PC-9 (cell line): ENCODE results near the gene C22orf42. TPM values are rescaled to one million over a fixed set of nuclear protein-coding genes. Genes with fewer than 3 reads are reported as not detected.
"Not testable (repeated sequence)": the region's sequence is repeated elsewhere in the genome, so short reads cannot be mapped to it uniquely, and the experiment has no call there.

Experiments
- BruUV-seq: library from RNA; stranded (reverse); fragments of 400-500 nt; replicated peaks from 2 replicates; lab custom pipeline; 2021; lab: Mats Ljungman, UMichigan
- CTCF ChIA-PET: fragments of 300-600 bp; sonication (Branson Sonifier 250); formaldehyde crosslinking; loops from one replicate; lab custom pipeline; 2022; ENCODE audit warnings: antibody characterized with exemption; lab: Charles Lee
- POLR2A ChIA-PET: fragments of 300-600 bp; sonication (Branson Sonifier 250); formaldehyde crosslinking; loops from one replicate; lab custom pipeline; 2022; ENCODE audit warnings: antibody characterized with exemption; ENCODE audit not compliant: unreplicated experiment; lab: Charles Lee
- DNase-seq, 2 experiments: peaks; one replicate each; pipeline versions ENCODE4 v3.0.0 to v3.0.0-alpha.2; 2015 to 2022; ENCODE audit warnings: mixed read lengths in 1 of 2
- H2AFZ ChIP-seq: fragments of 200-600 bp; sonication (generic); 2 replicates; pipeline ENCODE4 v1.8.1; 2017; ENCODE audit warnings: antibody characterized with exemption
- H3F3A ChIP-seq: fragments of 200-600 bp; sonication (generic); 2 replicates; pipeline ENCODE4 v1.8.1; 2017; ENCODE audit warnings: antibody characterized with exemption, mild to moderate bottlenecking, low read depth; ENCODE audit not compliant: insufficient read depth
- H3K27ac ChIP-seq: fragments of 200-600 bp; sonication (generic); 2 replicates; pipeline ENCODE4 v1.6.1; 2016; ENCODE audit warnings: mixed run types
- H3K27me3 ChIP-seq: fragments of 200-600 bp; sonication (generic); 2 replicates; pipeline ENCODE4 v1.6.1; 2016; ENCODE audit warnings: low read depth, mixed run types; ENCODE audit not compliant: insufficient read depth
- H3K36me3 ChIP-seq: fragments of 200-600 bp; sonication (generic); 2 replicates; pipeline ENCODE4 v1.6.1; 2016; ENCODE audit warnings: low read depth, mixed run types
- H3K4me1 ChIP-seq: fragments of 200-600 bp; sonication (generic); replicated peaks from 2 replicates; pipeline ENCODE4 v1.6.1; 2016; ENCODE audit warnings: mixed run types; ENCODE audit not compliant: insufficient read depth
- H3K4me2 ChIP-seq: fragments of 200-600 bp; sonication (generic); 2 replicates; pipeline ENCODE4 v1.6.1; 2017; ENCODE audit warnings: mixed run types
- H3K4me3 ChIP-seq: fragments of 200-600 bp; sonication (generic); 2 replicates; pipeline ENCODE4 v1.6.1; 2016; ENCODE audit warnings: mixed run types
- H3K79me2 ChIP-seq: fragments of 200-600 bp; sonication (generic); 2 replicates; pipeline ENCODE4 v1.6.1; 2017; ENCODE audit warnings: low read depth, mixed run types
- H3K9me2 ChIP-seq: fragments of 200-600 bp; sonication (generic); 2 replicates; pipeline ENCODE4 v1.8.1; 2017; ENCODE audit warnings: mild to moderate bottlenecking; ENCODE audit not compliant: insufficient read depth
- H3K9me3 ChIP-seq: fragments of 200-600 bp; sonication (generic); 2 replicates; pipeline ENCODE4 v1.8.1; 2016; ENCODE audit warnings: low read depth; ENCODE audit not compliant: insufficient read depth
- H4K20me1 ChIP-seq: fragments of 200-600 bp; sonication (generic); 2 replicates; pipeline ENCODE4 v1.8.1; 2017; ENCODE audit not compliant: insufficient read depth
- EZH2 ChIP-seq: fragments of 200-600 bp; sonication (generic); IDR thresholded peaks from 2 replicates; pipeline ENCODE4 v1.8.0; 2017; ENCODE audit warnings: antibody characterized with exemption, low read depth
- intact Hi-C: fragments of 100-400 bp; cut with micrococcal nuclease; formaldehyde crosslinking; loops from one replicate; pipeline ENCODE4 v1.10.0; 2022; ENCODE audit not compliant: unreplicated experiment
- total RNA-seq: library from RNA; stranded (reverse); gene quantifications from 2 replicates; pipeline ENCODE4 v1.2.3, GENCODE V29; 2021
- TF ChIP-seq, protein P1 (sequence below): fragments of 200-600 bp; sonication (generic); conservative IDR thresholded peaks from 2 replicates; pipeline ENCODE4 v1.6.1; 2017; ENCODE audit warnings: mixed run types, antibody characterized with exemption, mild to moderate bottlenecking, moderate library complexity

The C22orf42 gene
- total RNA-seq, 1 experiment from 2014 or later: not detected

DNA sequence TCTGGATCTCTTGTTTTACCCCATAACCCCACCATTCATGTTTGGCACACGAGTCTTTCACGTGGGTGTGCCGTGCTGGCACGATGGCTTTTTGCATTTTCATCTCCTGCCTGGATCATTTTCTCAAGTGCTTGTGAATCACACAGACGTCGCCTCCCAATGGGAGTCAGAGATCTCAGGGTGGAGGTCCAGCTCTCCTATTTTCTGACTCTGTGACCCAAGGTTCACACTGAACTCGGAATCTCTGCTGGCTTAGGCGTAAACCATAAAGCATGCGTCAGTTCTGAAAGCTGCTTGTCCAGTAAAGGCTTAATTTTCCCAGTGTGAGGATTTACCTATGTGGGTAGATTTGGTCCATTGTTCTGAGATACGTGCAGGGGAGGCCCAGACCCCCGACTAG lies 16.0 kb upstream of the C22orf42 start:
- Histone ChIP-seq H3K27ac (no peak overlapping the region), H3K4me2 (no peak overlapping the region), H3K9me2 (no peaks in the 10 kb centered on the region), H3K27me3 (peaks cover 75% of the 10 kb centered on the region), H3K79me2 (no peaks in the 10 kb centered on the region), H3K36me3 (no peaks in the 10 kb centered on the region), H3K4me3 (no peak overlapping the region), H2AFZ (no peak overlapping the region), H4K20me1 (no peaks in the 10 kb centered on the region; the same call in 1 of the 2 replicates), H3F3A (no peaks in the 10 kb centered on the region), H3K9me3 (no peaks in the 10 kb centered on the region), H3K4me1 (no peaks in the 10 kb centered on the region)
- intact Hi-C loops: no loop called here
- POLR2A ChIA-PET: no interaction called here
- CTCF ChIA-PET: no interaction called here
- no TSS peak for BruUV-seq
- DNase-seq: no peak
- TF ChIP-seq, protein P1, sequence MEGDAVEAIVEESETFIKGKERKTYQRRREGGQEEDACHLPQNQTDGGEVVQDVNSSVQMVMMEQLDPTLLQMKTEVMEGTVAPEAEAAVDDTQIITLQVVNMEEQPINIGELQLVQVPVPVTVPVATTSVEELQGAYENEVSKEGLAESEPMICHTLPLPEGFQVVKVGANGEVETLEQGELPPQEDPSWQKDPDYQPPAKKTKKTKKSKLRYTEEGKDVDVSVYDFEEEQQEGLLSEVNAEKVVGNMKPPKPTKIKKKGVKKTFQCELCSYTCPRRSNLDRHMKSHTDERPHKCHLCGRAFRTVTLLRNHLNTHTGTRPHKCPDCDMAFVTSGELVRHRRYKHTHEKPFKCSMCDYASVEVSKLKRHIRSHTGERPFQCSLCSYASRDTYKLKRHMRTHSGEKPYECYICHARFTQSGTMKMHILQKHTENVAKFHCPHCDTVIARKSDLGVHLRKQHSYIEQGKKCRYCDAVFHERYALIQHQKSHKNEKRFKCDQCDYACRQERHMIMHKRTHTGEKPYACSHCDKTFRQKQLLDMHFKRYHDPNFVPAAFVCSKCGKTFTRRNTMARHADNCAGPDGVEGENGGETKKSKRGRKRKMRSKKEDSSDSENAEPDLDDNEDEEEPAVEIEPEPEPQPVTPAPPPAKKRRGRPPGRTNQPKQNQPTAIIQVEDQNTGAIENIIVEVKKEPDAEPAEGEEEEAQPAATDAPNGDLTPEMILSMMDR: no peak
- no peak for TF ChIP-seq EZH2

DNA sequence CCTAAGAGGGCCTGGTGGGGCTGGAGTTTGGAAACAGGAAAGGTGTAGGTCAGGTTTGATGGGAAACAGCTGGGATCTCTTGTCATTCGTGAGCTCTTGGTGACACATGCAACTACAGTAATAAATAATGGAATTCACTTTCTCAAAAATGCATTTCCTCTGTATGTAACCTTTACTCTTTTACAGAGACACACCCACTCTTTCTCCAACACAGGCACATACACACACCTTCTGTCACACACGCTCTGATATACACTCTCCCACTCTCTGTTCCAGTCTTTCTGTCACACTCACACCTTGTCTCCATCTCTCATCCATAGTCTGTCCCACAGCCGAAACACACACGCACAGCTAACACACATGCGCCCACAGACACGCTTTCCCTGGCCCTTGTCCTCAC lies 6.6 kb upstream of the C22orf42 start:
- CTCF ChIA-PET: no interaction called here
- no TSS peak for BruUV-seq
- Histone ChIP-seq H3K79me2 (no peaks in the 10 kb centered on the region), H3K4me3 (no peak overlapping the region), H3K4me2 (no peak overlapping the region), H4K20me1 (no peaks in the 10 kb centered on the region), H3K36me3 (no peaks in the 10 kb centered on the region), H3K4me1 (no peaks in the 10 kb centered on the region), H3K27me3 (peaks cover 91% of the 10 kb centered on the region), H3K9me2 (no peaks in the 10 kb centered on the region), H2AFZ (no peak overlapping the region), H3F3A (no peaks in the 10 kb centered on the region), H3K9me3 (no peaks in the 10 kb centered on the region), H3K27ac (no peak overlapping the region)
- no peak for DNase-seq
- TF ChIP-seq EZH2: no peak
- TF ChIP-seq, protein P1: no peak
- POLR2A ChIA-PET: no interaction called here
- intact Hi-C loops: no loop called here

DNA sequence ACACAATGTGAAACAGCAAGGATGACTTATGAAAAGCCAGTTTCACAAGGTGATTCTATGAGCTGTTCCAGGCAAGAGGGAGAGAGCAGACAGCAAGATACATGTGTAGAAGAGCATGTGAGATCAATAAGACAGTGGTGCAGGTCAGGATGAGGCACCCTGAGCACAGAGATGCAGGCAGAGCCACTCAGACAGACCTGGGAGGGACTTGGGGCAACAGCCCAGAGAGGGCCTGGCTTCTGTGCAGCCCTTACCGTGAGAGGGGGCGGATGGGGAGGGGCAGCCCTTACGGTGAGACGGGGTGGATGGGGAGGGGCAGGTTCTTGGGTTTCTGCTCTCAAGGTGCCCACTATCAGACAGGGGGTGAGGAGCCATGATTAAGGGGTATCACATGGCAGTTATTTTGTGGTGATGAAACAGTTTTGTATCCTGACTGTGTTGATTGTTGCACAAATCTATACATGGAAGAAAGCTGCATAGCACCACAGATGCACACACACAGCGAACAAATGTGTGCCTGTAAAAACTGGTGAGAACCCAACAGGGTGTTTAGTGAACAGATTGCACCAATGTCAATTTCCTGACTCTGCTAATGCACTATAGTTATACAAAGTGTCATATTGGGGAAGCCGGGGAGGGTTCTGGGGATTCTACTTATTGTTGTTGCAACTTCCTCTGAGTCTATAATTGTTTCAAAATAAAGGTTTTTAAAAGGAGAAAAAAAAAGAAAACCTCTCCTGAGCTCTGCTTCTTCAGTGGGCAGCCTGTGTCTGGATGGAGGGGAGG lies 5.2 kb upstream of the C22orf42 start:
- Histone ChIP-seq H3K4me2 (no peak overlapping the region), H3K9me3 (no peaks in the 10 kb centered on the region), H3K36me3 (no peaks in the 10 kb centered on the region), H3K9me2 (no peaks in the 10 kb centered on the region), H2AFZ (no peak overlapping the region), H3K27me3 (peaks cover 91% of the 10 kb centered on the region), H4K20me1 (no peaks in the 10 kb centered on the region), H3K79me2 (no peaks in the 10 kb centered on the region), H3F3A (no peaks in the 10 kb centered on the region), H3K4me1 (no peaks in the 10 kb centered on the region), H3K4me3 (no peak overlapping the region), H3K27ac (no peak overlapping the region)
- BruUV-seq: no TSS peak
- ChIA-PET CTCF (no interaction called here), POLR2A (no interaction called here)
- TF ChIP-seq EZH2: no peak
- TF ChIP-seq, protein P1: no peak
- intact Hi-C loops: no loop called here
- no peak for DNase-seq

DNA sequence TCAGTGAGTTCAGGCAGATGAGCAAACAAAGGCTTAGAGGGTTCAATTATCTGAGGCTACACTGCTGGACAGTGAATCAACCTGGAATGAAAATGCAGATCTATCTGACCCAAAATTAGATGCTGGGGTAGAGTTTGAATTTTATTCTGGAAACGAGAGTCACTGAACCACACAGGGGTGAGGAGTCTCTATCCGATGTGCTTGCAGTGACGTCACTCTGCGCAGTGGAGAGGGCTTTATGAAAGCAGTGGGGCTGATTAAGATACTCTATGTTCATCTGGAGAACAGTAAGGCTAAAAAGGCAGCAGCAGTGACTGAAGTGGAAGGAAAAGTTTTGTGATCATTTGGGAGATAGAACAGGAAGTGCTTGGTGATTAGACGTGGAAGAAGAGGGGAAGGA lies 1.3 kb upstream of the C22orf42 start:
- H3K27me3 ChIP-seq: peaks cover 84% of the 10 kb centered on the region
- H3K9me3 ChIP-seq, H3K27ac ChIP-seq, intact Hi-C loops, H3K4me2 ChIP-seq, BruUV-seq, DNase-seq, H4K20me1 ChIP-seq, H3F3A ChIP-seq, H2AFZ ChIP-seq, H3K36me3 ChIP-seq, H3K79me2 ChIP-seq, H3K9me2 ChIP-seq, POLR2A ChIA-PET, CTCF ChIA-PET, H3K4me1 ChIP-seq, H3K4me3 ChIP-seq: not testable (repeated sequence)

DNA sequence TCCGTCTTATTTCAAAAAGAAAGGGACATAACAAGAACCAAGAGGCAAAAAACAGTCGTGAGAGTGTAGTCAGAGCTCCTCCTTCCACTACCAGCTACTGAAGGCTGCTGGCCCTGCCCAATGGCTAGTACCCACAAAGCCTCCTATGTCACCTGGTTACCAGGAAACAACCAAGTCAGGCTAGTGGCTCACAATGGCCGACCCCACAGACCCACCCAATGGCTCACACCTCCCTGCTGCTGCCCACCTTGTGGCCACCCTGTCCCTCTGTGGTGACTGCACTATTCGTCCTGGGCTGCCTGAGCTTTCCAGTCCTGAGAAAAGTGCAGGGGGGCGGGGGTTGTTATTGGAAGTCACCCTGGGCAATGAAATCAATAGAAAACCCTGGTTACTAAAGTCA lies 1.5 kb downstream of the C22orf42 start:
- H3K79me2 ChIP-seq, POLR2A ChIA-PET, H3K4me3 ChIP-seq, H3K4me2 ChIP-seq, H3F3A ChIP-seq, H3K27ac ChIP-seq, H3K9me2 ChIP-seq, BruUV-seq, intact Hi-C loops, H2AFZ ChIP-seq, H3K9me3 ChIP-seq, DNase-seq, H3K4me1 ChIP-seq, H3K36me3 ChIP-seq, CTCF ChIA-PET, H4K20me1 ChIP-seq: not testable (repeated sequence)
- H3K27me3 ChIP-seq: peaks cover 81% of the 10 kb centered on the region
